ENCODE measurements around the gene MLEC. TPM values are rescaled to one million over a fixed set of nuclear protein-coding genes. Genes with fewer than 3 reads are reported as not detected.

The MLEC gene
- total RNA-seq, 1 donor from 2014 or later: 33.1 TPM

DNA sequence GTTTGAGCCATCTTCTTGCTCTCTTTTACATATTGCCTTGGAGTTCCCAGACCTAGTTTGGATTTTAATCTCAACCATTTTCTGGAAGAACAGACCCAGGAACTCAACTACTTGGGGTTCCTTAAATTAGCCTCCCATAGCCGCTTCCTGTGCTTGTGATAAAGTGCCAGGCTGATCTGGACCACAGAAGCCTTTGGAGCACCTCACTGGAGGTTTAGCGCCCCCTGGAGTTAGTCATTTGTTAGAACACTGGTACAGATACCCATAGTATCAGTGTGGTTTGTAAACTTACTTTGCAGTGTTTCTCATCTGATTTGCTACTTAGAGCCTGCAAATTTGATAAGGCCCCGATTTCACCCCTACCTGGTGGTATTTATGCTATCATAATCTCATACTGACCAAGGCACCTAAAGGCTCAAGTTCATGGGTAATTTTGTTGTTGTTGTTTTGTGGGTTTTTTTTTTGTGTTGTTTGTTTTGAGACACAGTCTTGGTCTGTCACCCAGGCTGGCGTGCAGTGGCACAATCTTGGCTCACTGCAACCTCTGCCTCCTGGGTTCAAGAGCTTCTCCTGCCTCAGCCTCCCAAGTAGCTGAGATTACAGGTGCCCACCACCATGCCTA, 27.0 kb downstream of the MLEC start:
- Histone ChIP-seq H3K9me3 (no peaks in the 10 kb centered on the region), H3K4me3 (no peak overlapping the region), H3K27ac (no peak overlapping the region), H3K36me3 (peaks cover 0 to 48% of the 10 kb centered on the region in 2 donors), H3K27me3 (no peaks in the 10 kb centered on the region), H3K4me1 (peaks cover 32% of the 10 kb centered on the region)
- intact Hi-C loops (cut with DNase I): loop anchor here (5.0 kb wide), 1 partner anchor 132 kb away; the partner anchor contains the start of gene POP5
- no peak for TF ChIP-seq POLR2AphosphoS5 (IDR thresholded peaks at IDR 0.05; ENCODE audit: insufficient read depth in 1 of 2, low read depth in 1 of 2)
- TF ChIP-seq POLR2A (IDR thresholded peaks at IDR 0.05): no peak
- TF ChIP-seq, protein P1, sequence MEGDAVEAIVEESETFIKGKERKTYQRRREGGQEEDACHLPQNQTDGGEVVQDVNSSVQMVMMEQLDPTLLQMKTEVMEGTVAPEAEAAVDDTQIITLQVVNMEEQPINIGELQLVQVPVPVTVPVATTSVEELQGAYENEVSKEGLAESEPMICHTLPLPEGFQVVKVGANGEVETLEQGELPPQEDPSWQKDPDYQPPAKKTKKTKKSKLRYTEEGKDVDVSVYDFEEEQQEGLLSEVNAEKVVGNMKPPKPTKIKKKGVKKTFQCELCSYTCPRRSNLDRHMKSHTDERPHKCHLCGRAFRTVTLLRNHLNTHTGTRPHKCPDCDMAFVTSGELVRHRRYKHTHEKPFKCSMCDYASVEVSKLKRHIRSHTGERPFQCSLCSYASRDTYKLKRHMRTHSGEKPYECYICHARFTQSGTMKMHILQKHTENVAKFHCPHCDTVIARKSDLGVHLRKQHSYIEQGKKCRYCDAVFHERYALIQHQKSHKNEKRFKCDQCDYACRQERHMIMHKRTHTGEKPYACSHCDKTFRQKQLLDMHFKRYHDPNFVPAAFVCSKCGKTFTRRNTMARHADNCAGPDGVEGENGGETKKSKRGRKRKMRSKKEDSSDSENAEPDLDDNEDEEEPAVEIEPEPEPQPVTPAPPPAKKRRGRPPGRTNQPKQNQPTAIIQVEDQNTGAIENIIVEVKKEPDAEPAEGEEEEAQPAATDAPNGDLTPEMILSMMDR (IDR thresholded peaks at IDR 0.05): peak; percentile 74 to 88 (median 81)
- DNase-seq (ENCODE audit: extremely low spot score in 2 of 2): no peak

DNA sequence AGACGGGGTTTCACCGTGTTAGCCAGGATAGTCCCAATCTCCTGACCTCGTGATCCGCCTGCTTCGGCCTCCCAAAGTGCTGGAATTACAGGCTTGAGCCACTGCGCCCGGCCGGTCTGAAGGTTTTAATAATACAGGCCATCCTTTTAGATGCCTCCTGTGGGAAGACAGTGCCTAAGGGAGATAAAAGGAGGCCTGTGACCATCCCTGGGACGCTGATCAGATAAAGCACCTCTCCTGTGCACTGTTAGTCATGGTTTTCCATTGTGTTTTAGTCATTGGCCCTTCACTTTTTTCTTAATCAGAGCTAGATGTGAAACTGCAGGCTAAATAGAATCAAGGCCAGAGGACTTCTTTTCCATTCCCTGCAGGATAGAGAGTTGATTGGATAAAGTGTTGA, 31.1 kb downstream of the MLEC start:
- Histone ChIP-seq H3K27me3 (no peaks in the 10 kb centered on the region), H3K4me1 (peaks cover 13% of the 10 kb centered on the region), H3K4me3 (no peak overlapping the region), H3K9me3 (no peaks in the 10 kb centered on the region), H3K27ac (no peak overlapping the region), H3K36me3 (peaks cover 0 to 74% of the 10 kb centered on the region in 2 donors)
- TF ChIP-seq POLR2AphosphoS5 (IDR thresholded peaks at IDR 0.05; ENCODE audit: insufficient read depth in 1 of 2, low read depth in 1 of 2) (no peak), POLR2A (IDR thresholded peaks at IDR 0.05) (no peak)
- TF ChIP-seq, protein P1 (IDR thresholded peaks at IDR 0.05): no peak
- intact Hi-C loops (cut with DNase I): no loop called here
- DNase-seq (ENCODE audit: extremely low spot score in 2 of 2): no peak

DNA sequence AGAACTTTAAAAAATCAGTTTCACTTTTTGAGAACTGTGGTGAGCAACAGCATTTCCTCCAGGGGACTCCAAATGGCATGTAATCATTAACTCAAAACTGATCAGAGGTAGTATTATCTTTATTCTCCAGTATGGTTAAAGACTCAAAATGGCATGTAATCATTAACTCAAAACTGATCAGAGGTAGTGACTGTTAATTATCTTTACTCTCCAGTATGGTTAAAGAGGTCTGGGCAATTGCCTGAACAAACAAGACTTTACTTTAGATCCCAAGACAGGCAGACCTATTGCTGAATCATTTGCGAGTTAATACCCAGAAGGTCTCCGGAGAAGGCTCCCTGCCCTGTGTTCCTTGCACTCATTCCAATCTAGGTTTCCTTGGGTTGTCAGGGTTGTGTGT, 32.1 kb downstream of the MLEC start:
- H3K27ac ChIP-seq: no peak overlapping the region
- H3K4me3 ChIP-seq: no peak overlapping the region
- intact Hi-C loops (cut with DNase I): no loop called here
- TF ChIP-seq POLR2A (IDR thresholded peaks at IDR 0.05): no peak
- TF ChIP-seq POLR2AphosphoS5 (IDR thresholded peaks at IDR 0.05; ENCODE audit: insufficient read depth in 1 of 2, low read depth in 1 of 2): no peak
- TF ChIP-seq, protein P1 (IDR thresholded peaks at IDR 0.05): no peak
- no peak for DNase-seq (ENCODE audit: extremely low spot score in 2 of 2)
- no peaks in the 10 kb centered on the region for H3K27me3 ChIP-seq
- no peaks in the 10 kb centered on the region for H3K9me3 ChIP-seq
- peaks cover 0 to 74% of the 10 kb centered on the region in 2 donors for H3K36me3 ChIP-seq
- peaks cover 9% of the 10 kb centered on the region for H3K4me1 ChIP-seq

DNA sequence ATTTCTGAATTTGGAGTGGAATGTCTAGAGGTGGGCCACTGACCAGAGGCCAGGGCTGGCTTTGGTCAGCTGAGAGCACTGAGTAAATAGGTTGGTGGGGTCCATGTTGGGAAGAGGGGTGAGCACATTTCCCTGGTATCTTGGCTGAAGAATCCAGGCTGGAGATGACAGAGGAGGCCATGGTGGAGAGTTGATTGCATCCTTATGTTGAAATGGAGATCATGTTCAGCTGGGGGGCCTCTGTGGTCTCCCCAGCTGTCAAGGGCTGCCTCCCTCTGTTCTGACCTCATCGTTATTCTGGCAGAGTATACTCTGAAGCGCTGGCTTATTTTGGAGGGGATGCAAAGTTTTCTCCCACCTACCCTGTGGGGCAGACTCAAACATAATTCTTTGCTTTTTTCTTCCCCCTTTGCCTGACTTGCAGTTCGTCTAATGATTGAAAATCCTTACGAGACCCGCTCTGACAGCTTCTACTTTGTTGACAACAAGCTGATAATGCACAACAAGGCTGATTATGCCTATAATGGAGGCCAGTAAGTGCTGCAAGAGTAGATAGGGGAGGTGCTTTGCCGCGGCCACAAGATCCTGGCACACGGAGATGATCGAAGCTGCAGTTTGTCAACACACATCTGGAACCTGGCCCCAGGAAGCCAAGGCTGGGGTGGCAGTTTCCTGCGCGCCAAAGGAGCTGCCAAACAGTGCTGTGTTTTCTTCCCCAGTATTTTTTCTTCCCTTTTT, 32.7 kb downstream of the MLEC start:
- Histone ChIP-seq H3K36me3 (peaks cover 0 to 68% of the 10 kb centered on the region in 2 donors), H3K4me1 (peaks cover 11% of the 10 kb centered on the region), H3K9me3 (no peaks in the 10 kb centered on the region), H3K27me3 (no peaks in the 10 kb centered on the region), H3K27ac (peak overlapping the region; percentile 72), H3K4me3 (no peak overlapping the region)
- no peak for DNase-seq (ENCODE audit: extremely low spot score in 2 of 2)
- TF ChIP-seq POLR2AphosphoS5 (IDR thresholded peaks at IDR 0.05; ENCODE audit: insufficient read depth in 1 of 2, low read depth in 1 of 2) (no peak), POLR2A (IDR thresholded peaks at IDR 0.05) (no peak)
- TF ChIP-seq, protein P1 (IDR thresholded peaks at IDR 0.05): no peak
- intact Hi-C loops (cut with DNase I): no loop called here
